BLaER1 (cell line): ENCODE data around the gene SKAP1.
"Not testable (repeated sequence)": the region's sequence is repeated elsewhere in the genome, so short reads cannot be mapped to it uniquely, and the experiment has no call there.

Experiments
- H3K27ac ChIP-seq: shearing (Covaris generic); formaldehyde crosslinking; 2 replicates; pipeline ENCODE4 v1.8.1; 2022
- H3K27me3 ChIP-seq: shearing (Covaris generic); formaldehyde crosslinking; 2 replicates; pipeline ENCODE4 v1.8.1; 2022
- H3K36me3 ChIP-seq: shearing (Covaris generic); formaldehyde crosslinking; 2 replicates; pipeline ENCODE4 v1.8.1; 2022
- H3K4me1 ChIP-seq: shearing (Covaris generic); formaldehyde crosslinking; 2 replicates; pipeline ENCODE4 v1.8.1; 2022
- H3K4me2 ChIP-seq: shearing (Covaris generic); formaldehyde crosslinking; 2 replicates; pipeline ENCODE4 v1.8.1; 2022
- H3K4me3 ChIP-seq: shearing (Covaris generic); formaldehyde crosslinking; 2 replicates; pipeline ENCODE4 v1.8.1; 2022
- H3K9ac ChIP-seq: shearing (Covaris generic); formaldehyde crosslinking; 2 replicates; pipeline ENCODE4 v1.8.1; 2022
- H3K9me3 ChIP-seq: shearing (Covaris generic); formaldehyde crosslinking; 2 replicates; pipeline ENCODE4 v1.8.1; 2022
- H4K20me1 ChIP-seq: shearing (Covaris generic); formaldehyde crosslinking; 2 replicates; pipeline ENCODE4 v1.8.1; 2022
- Cebpa-rat ChIP-seq: shearing (Covaris generic); IDR thresholded peaks from 2 replicates; pipeline ENCODE4 v1.8.1; 2022

The SKAP1 gene

GRCh38 chr17:48255759-48256158, 174.3 kb downstream of the SKAP1 start:
- H3K9me3 ChIP-seq: no peaks in the 10 kb centered on the region
- H3K27me3 ChIP-seq: no peaks in the 10 kb centered on the region
- no peak overlapping the region for H3K4me3 ChIP-seq
- no peaks in the 10 kb centered on the region for H4K20me1 ChIP-seq
- no peak overlapping the region for H3K9ac ChIP-seq
- H3K36me3 ChIP-seq: no peaks in the 10 kb centered on the region
- no peaks in the 10 kb centered on the region for H3K4me1 ChIP-seq
- no peak for TF ChIP-seq Cebpa-rat
- no peak overlapping the region for H3K27ac ChIP-seq
- H3K4me2 ChIP-seq: no peak overlapping the region

GRCh38 chr17:48254896-48255295, 175.1 kb downstream of the SKAP1 start:
- Histone ChIP-seq H3K36me3 (no peaks in the 10 kb centered on the region), H3K4me3 (no peak overlapping the region), H3K9ac (no peak overlapping the region), H3K27ac (no peak overlapping the region), H3K4me2 (no peak overlapping the region), H3K27me3 (no peaks in the 10 kb centered on the region), H4K20me1 (no peaks in the 10 kb centered on the region), H3K4me1 (no peaks in the 10 kb centered on the region), H3K9me3 (no peaks in the 10 kb centered on the region)
- TF ChIP-seq Cebpa-rat: no peak

- Histone ChIP-seq H3K4me3 (no peak overlapping the region), H4K20me1 (no peaks in the 10 kb centered on the region), H3K27me3 (no peaks in the 10 kb centered on the region), H3K9ac (no peak overlapping the region), H3K36me3 (no peaks in the 10 kb centered on the region), H3K27ac (no peak overlapping the region), H3K9me3 (no peaks in the 10 kb centered on the region), H3K4me2 (no peak overlapping the region), H3K4me1 (no peaks in the 10 kb centered on the region)
- TF ChIP-seq Cebpa-rat: no peak
Measured at GRCh38 chr17:48253975-48254374, 176.0 kb downstream of the SKAP1 start.

- Histone ChIP-seq H3K4me2 (no peak overlapping the region), H3K27me3 (no peaks in the 10 kb centered on the region), H3K9ac (no peak overlapping the region), H3K4me1 (no peaks in the 10 kb centered on the region), H3K27ac (no peak overlapping the region), H3K9me3 (no peaks in the 10 kb centered on the region), H3K36me3 (no peaks in the 10 kb centered on the region), H4K20me1 (no peaks in the 10 kb centered on the region), H3K4me3 (no peak overlapping the region)
- TF ChIP-seq Cebpa-rat: no peak
Measured at GRCh38 chr17:48251950-48252349, 178.1 kb downstream of the SKAP1 start.

- Histone ChIP-seq H3K27ac (no peak overlapping the region), H3K9me3 (no peaks in the 10 kb centered on the region), H3K4me3 (no peak overlapping the region), H3K27me3 (no peaks in the 10 kb centered on the region), H3K36me3 (no peaks in the 10 kb centered on the region), H4K20me1 (no peaks in the 10 kb centered on the region), H3K4me2 (no peak overlapping the region), H3K4me1 (no peaks in the 10 kb centered on the region), H3K9ac (no peak overlapping the region)
- TF ChIP-seq Cebpa-rat: no peak
Measured at GRCh38 chr17:48250949-48251348, 179.1 kb downstream of the SKAP1 start.

GRCh38 chr17:48250059-48250458, 180.0 kb downstream of the SKAP1 start:
- H3K27ac ChIP-seq, H3K36me3 ChIP-seq, H3K9ac ChIP-seq, H4K20me1 ChIP-seq, H3K4me2 ChIP-seq, H3K27me3 ChIP-seq, H3K9me3 ChIP-seq, H3K4me1 ChIP-seq, H3K4me3 ChIP-seq: not testable (repeated sequence)

GRCh38 chr17:48247603-48248002, 182.4 kb downstream of the SKAP1 start:
- H3K9me3 ChIP-seq: no peaks in the 10 kb centered on the region
- H3K27ac ChIP-seq: no peak overlapping the region
- peaks cover 19% of the 10 kb centered on the region for H3K4me1 ChIP-seq
- no peak overlapping the region for H3K4me2 ChIP-seq
- no peak overlapping the region for H3K4me3 ChIP-seq
- no peaks in the 10 kb centered on the region for H3K27me3 ChIP-seq
- H4K20me1 ChIP-seq: no peaks in the 10 kb centered on the region
- no peaks in the 10 kb centered on the region for H3K36me3 ChIP-seq
- no peak for TF ChIP-seq Cebpa-rat
- no peak overlapping the region for H3K9ac ChIP-seq

GRCh38 chr17:48247038-48247437, 183.0 kb downstream of the SKAP1 start:
- Histone ChIP-seq H3K27me3 (no peaks in the 10 kb centered on the region), H3K9ac (no peak overlapping the region), H3K4me2 (no peak overlapping the region), H3K36me3 (no peaks in the 10 kb centered on the region), H3K9me3 (no peaks in the 10 kb centered on the region), H3K4me3 (no peak overlapping the region), H3K4me1 (peaks cover 19% of the 10 kb centered on the region), H4K20me1 (no peaks in the 10 kb centered on the region), H3K27ac (no peak overlapping the region)
- no peak for TF ChIP-seq Cebpa-rat

- H3K4me1 ChIP-seq: peaks cover 22% of the 10 kb centered on the region
- no peaks in the 10 kb centered on the region for H4K20me1 ChIP-seq
- no peak overlapping the region for H3K4me3 ChIP-seq
- no peaks in the 10 kb centered on the region for H3K27me3 ChIP-seq
- H3K4me2 ChIP-seq: no peak overlapping the region
- H3K9me3 ChIP-seq: no peaks in the 10 kb centered on the region
- no peak for TF ChIP-seq Cebpa-rat
- no peak overlapping the region for H3K9ac ChIP-seq
- H3K27ac ChIP-seq: no peak overlapping the region
- H3K36me3 ChIP-seq: no peaks in the 10 kb centered on the region
Measured at GRCh38 chr17:48246612-48247011, 183.4 kb downstream of the SKAP1 start.

GRCh38 chr17:48245465-48246033, 184.5 kb downstream of the SKAP1 start:
- H3K36me3 ChIP-seq, H3K9me3 ChIP-seq, H3K4me2 ChIP-seq, H3K27me3 ChIP-seq, H4K20me1 ChIP-seq, H3K27ac ChIP-seq, H3K4me3 ChIP-seq, H3K9ac ChIP-seq: not testable (repeated sequence)
- peaks cover 33% of the 10 kb centered on the region for H3K4me1 ChIP-seq

GRCh38 chr17:48244814-48245213, 185.2 kb downstream of the SKAP1 start:
- TF ChIP-seq Cebpa-rat: no peak
- Histone ChIP-seq H3K9ac (no peak overlapping the region), H3K36me3 (no peaks in the 10 kb centered on the region), H4K20me1 (no peaks in the 10 kb centered on the region), H3K27me3 (no peaks in the 10 kb centered on the region), H3K4me3 (no peak overlapping the region), H3K27ac (no peak overlapping the region), H3K4me2 (peak overlapping the region; percentile 44), H3K9me3 (no peaks in the 10 kb centered on the region), H3K4me1 (peaks cover 39% of the 10 kb centered on the region)
